SU-DHL-6 (cell line): Measurements from ENCODE around the gene UBA1.

ENCODE experiments used
- CTCF ChIP-seq: fragments of 200-600 bp; sonication (generic); IDR thresholded peaks from one replicate; pipeline ENCODE4 v1.5.1; 2017; ENCODE audit warnings: antibody characterized with exemption, mild to moderate bottlenecking, low read length, moderate library complexity; ENCODE audit not compliant: insufficient read depth, poor library complexity, severe bottlenecking
- EZH2phosphoT487 ChIP-seq: fragments of 200-600 bp; sonication (generic), shearing (Covaris generic); conservative IDR thresholded peaks from 2 replicates; pipeline ENCODE4 v1.6.1; 2018; ENCODE audit warnings: mild to moderate bottlenecking, antibody characterized with exemption, low read length, moderate library complexity, mixed read lengths

- no peak for TF ChIP-seq CTCF
- TF ChIP-seq EZH2phosphoT487, result no peak
Observed at GRCh38 chrX:47224896-47225290, 31.3 kb downstream of the UBA1 start.
